SU-DHL-6 (cell line): Measurements from ENCODE around the gene CEP19.

Source experiments
- EZH2phosphoT487 ChIP-seq: fragments of 200-600 bp; sonication (generic), shearing (Covaris generic); conservative IDR thresholded peaks from 2 replicates; pipeline ENCODE4 v1.6.1; 2018; ENCODE audit warnings: mild to moderate bottlenecking, antibody characterized with exemption, low read length, moderate library complexity, mixed read lengths
- TF ChIP-seq, protein P1 (sequence below): fragments of 200-600 bp; sonication (generic); IDR thresholded peaks from one replicate; pipeline ENCODE4 v1.5.1; 2017; ENCODE audit warnings: antibody characterized with exemption, mild to moderate bottlenecking, low read length, moderate library complexity; ENCODE audit not compliant: insufficient read depth, poor library complexity, severe bottlenecking

DNA sequence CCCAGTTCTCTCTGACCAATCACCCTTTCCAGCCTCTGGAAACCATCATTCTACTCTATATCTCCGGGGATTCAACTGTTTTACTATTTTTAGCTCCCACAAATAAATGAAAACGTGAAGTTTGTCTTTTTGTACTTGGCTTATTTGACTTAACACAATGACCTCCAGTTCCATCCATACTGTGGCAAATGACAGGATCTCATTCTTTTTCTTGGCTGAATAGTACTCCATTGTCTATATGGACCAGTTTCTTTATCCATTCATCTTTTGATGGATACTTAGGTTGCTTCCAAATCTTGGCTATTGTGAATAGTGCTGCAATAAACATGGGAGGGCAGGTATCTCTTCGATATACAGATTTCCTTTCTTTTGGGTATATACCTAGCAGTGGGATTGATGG, 38.4 kb downstream of the CEP19 start:
- TF ChIP-seq, protein P1, sequence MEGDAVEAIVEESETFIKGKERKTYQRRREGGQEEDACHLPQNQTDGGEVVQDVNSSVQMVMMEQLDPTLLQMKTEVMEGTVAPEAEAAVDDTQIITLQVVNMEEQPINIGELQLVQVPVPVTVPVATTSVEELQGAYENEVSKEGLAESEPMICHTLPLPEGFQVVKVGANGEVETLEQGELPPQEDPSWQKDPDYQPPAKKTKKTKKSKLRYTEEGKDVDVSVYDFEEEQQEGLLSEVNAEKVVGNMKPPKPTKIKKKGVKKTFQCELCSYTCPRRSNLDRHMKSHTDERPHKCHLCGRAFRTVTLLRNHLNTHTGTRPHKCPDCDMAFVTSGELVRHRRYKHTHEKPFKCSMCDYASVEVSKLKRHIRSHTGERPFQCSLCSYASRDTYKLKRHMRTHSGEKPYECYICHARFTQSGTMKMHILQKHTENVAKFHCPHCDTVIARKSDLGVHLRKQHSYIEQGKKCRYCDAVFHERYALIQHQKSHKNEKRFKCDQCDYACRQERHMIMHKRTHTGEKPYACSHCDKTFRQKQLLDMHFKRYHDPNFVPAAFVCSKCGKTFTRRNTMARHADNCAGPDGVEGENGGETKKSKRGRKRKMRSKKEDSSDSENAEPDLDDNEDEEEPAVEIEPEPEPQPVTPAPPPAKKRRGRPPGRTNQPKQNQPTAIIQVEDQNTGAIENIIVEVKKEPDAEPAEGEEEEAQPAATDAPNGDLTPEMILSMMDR = no peak
- TF ChIP-seq EZH2phosphoT487 = no peak
